ENCODE results near the gene GCA. TPM values are rescaled to one million over a fixed set of nuclear protein-coding genes. Genes with fewer than 3 reads are reported as not detected.

GCA gene
- total and polyA plus RNA-seq, 7 experiments from 2014 or later: 10.9 to 56.3 (median 16.4) TPM

- no peak for DNase-seq
- intact Hi-C loops (cut with micrococcal nuclease): no loop called here
- Mint-ChIP-seq H3K9me3 (no peaks in the 10 kb centered on the region), H3K4me3 (no peak overlapping the region), H3K27me3 (no peaks in the 10 kb centered on the region), H3K4me1 (no peaks in the 10 kb centered on the region), H3K36me3 (peaks cover 0 to 5% (median 3%) of the 10 kb centered on the region in 5 donors), H3K27ac (no peak overlapping the region)
- no peaks in the 10 kb centered on the region for H3K4me1 ChIP-seq (ENCODE audit: control insufficient read depth in 2 of 2, insufficient read depth in 2 of 2, low read length in 2 of 2)
- POLR2A ChIA-PET: no interaction called here
- H3K4me3 ChIP-seq (ENCODE audit: low read length): no peak overlapping the region
- no peaks in the 10 kb centered on the region for H3K9me3 ChIP-seq (ENCODE audit: control insufficient read depth in 2 of 3, low read length in 3 of 3)
- no peak overlapping the region for H3K27ac ChIP-seq (ENCODE audit: low read depth, low read length)
- no peaks in the 10 kb centered on the region for H3K36me3 ChIP-seq (ENCODE audit: control insufficient read depth in 2 of 3, insufficient read depth in 3 of 3, low read length in 3 of 3)
- no peaks in the 10 kb centered on the region for H3K27me3 ChIP-seq (ENCODE audit: control insufficient read depth in 2 of 2, insufficient read depth in 2 of 2, low read length in 2 of 2)
- CTCF ChIA-PET: no interaction called here
- ATAC-seq: no peak
Observed at GRCh38 chr2:162365392-162365791, 21.5 kb downstream of the GCA start.

GRCh38 chr2:162368494-162368893, 24.6 kb downstream of the GCA start:
- Mint-ChIP-seq H3K4me1 (no peaks in the 10 kb centered on the region), H3K27ac (no peak overlapping the region), H3K9me3 (no peaks in the 10 kb centered on the region), H3K36me3 (no peaks in the 10 kb centered on the region), H3K27me3 (peaks cover 0 to 1% (median 0%) of the 10 kb centered on the region in 5 donors), H3K4me3 (no peak overlapping the region)
- Histone ChIP-seq H3K27me3 (ENCODE audit: control insufficient read depth in 2 of 2, insufficient read depth in 2 of 2, low read length in 2 of 2) (no peaks in the 10 kb centered on the region), H3K36me3 (ENCODE audit: control insufficient read depth in 2 of 3, insufficient read depth in 3 of 3, low read length in 3 of 3) (no peaks in the 10 kb centered on the region), H3K9me3 (ENCODE audit: control insufficient read depth in 2 of 3, low read length in 3 of 3) (no peaks in the 10 kb centered on the region), H3K4me1 (ENCODE audit: control insufficient read depth in 2 of 2, insufficient read depth in 2 of 2, low read length in 2 of 2) (no peaks in the 10 kb centered on the region), H3K27ac (ENCODE audit: low read depth, low read length) (no peak overlapping the region), H3K4me3 (ENCODE audit: low read length) (no peak overlapping the region)
- CTCF ChIA-PET: no interaction called here
- POLR2A ChIA-PET: no interaction called here
- intact Hi-C loops (cut with micrococcal nuclease): no loop called here
- ATAC-seq: no peak
- DNase-seq: no peak

- ATAC-seq (no peak), DNase-seq (no peak)
- H3K9me3 Mint-ChIP-seq: no peaks in the 10 kb centered on the region
- ChIA-PET CTCF (no interaction called here), POLR2A (interaction anchor here (0.8 kb wide), 1 partner anchor 386 kb away, joined by 3 read pairs; no protein-coding TSS in a partner anchor)
- Histone ChIP-seq H3K27me3 (ENCODE audit: control insufficient read depth in 2 of 2, insufficient read depth in 2 of 2, low read length in 2 of 2) (no peaks in the 10 kb centered on the region), H3K4me1 (ENCODE audit: control insufficient read depth in 2 of 2, insufficient read depth in 2 of 2, low read length in 2 of 2) (no peaks in the 10 kb centered on the region), H3K9me3 (ENCODE audit: control insufficient read depth in 2 of 3, low read length in 3 of 3) (no peaks in the 10 kb centered on the region), H3K27ac (ENCODE audit: low read depth, low read length) (no peak overlapping the region), H3K4me3 (ENCODE audit: low read length) (no peak overlapping the region), H3K36me3 (ENCODE audit: control insufficient read depth in 2 of 3, insufficient read depth in 3 of 3, low read length in 3 of 3) (no peaks in the 10 kb centered on the region)
- no peak overlapping the region for H3K4me3 Mint-ChIP-seq
- no peaks in the 10 kb centered on the region for H3K4me1 Mint-ChIP-seq
- intact Hi-C loops (cut with micrococcal nuclease): no loop called here
- no peak overlapping the region for H3K27ac Mint-ChIP-seq
- H3K27me3 Mint-ChIP-seq: peaks cover 0 to 1% (median 0%) of the 10 kb centered on the region in 5 donors
- H3K36me3 Mint-ChIP-seq: no peaks in the 10 kb centered on the region
Observed at GRCh38 chr2:162369551-162369950, 25.6 kb downstream of the GCA start.

GRCh38 chr2:162370931-162371330, 27.0 kb downstream of the GCA start:
- ChIA-PET CTCF (no interaction called here), POLR2A (no interaction called here)
- intact Hi-C loops (cut with micrococcal nuclease): no loop called here
- H3K27me3 ChIP-seq (ENCODE audit: control insufficient read depth in 2 of 2, insufficient read depth in 2 of 2, low read length in 2 of 2): no peaks in the 10 kb centered on the region
- H3K27ac Mint-ChIP-seq: no peak overlapping the region
- no peaks in the 10 kb centered on the region for H3K9me3 Mint-ChIP-seq
- H3K36me3 ChIP-seq (ENCODE audit: control insufficient read depth in 2 of 3, insufficient read depth in 3 of 3, low read length in 3 of 3): no peaks in the 10 kb centered on the region
- no peak overlapping the region for H3K27ac ChIP-seq (ENCODE audit: low read depth, low read length)
- H3K36me3 Mint-ChIP-seq: no peaks in the 10 kb centered on the region
- ATAC-seq (no peak), DNase-seq (no peak)
- no peaks in the 10 kb centered on the region for H3K4me1 Mint-ChIP-seq
- H3K9me3 ChIP-seq (ENCODE audit: control insufficient read depth in 2 of 3, low read length in 3 of 3): no peaks in the 10 kb centered on the region
- H3K4me3 Mint-ChIP-seq: no peak overlapping the region
- peaks cover 0 to 12% (median 7%) of the 10 kb centered on the region in 5 donors for H3K27me3 Mint-ChIP-seq
- H3K4me1 ChIP-seq (ENCODE audit: control insufficient read depth in 2 of 2, insufficient read depth in 2 of 2, low read length in 2 of 2): no peaks in the 10 kb centered on the region
- no peak overlapping the region for H3K4me3 ChIP-seq (ENCODE audit: low read length)

GRCh38 chr2:162372818-162373217, 28.9 kb downstream of the GCA start:
- ChIA-PET POLR2A (no interaction called here), CTCF (no interaction called here)
- no peak overlapping the region for H3K4me3 Mint-ChIP-seq
- DNase-seq (no peak), ATAC-seq (no peak)
- Histone ChIP-seq H3K36me3 (ENCODE audit: control insufficient read depth in 2 of 3, insufficient read depth in 3 of 3, low read length in 3 of 3) (no peaks in the 10 kb centered on the region), H3K27ac (ENCODE audit: low read depth, low read length) (no peak overlapping the region), H3K4me1 (ENCODE audit: control insufficient read depth in 2 of 2, insufficient read depth in 2 of 2, low read length in 2 of 2) (no peaks in the 10 kb centered on the region), H3K27me3 (ENCODE audit: control insufficient read depth in 2 of 2, insufficient read depth in 2 of 2, low read length in 2 of 2) (no peaks in the 10 kb centered on the region), H3K9me3 (ENCODE audit: control insufficient read depth in 2 of 3, low read length in 3 of 3) (no peaks in the 10 kb centered on the region), H3K4me3 (ENCODE audit: low read length) (no peak overlapping the region)
- H3K27ac Mint-ChIP-seq: no peak overlapping the region
- no peaks in the 10 kb centered on the region for H3K36me3 Mint-ChIP-seq
- intact Hi-C loops (cut with micrococcal nuclease): no loop called here
- no peaks in the 10 kb centered on the region for H3K4me1 Mint-ChIP-seq
- peaks cover 0 to 23% (median 7%) of the 10 kb centered on the region in 5 donors for H3K27me3 Mint-ChIP-seq
- peaks cover 0 to 1% (median 0%) of the 10 kb centered on the region in 11 donors for H3K9me3 Mint-ChIP-seq

GRCh38 chr2:162379719-162380580, 36.0 kb downstream of the GCA start:
- intact Hi-C loops (cut with micrococcal nuclease): no loop called here
- no peaks in the 10 kb centered on the region for H3K27me3 ChIP-seq (ENCODE audit: control insufficient read depth in 2 of 2, insufficient read depth in 2 of 2, low read length in 2 of 2)
- H3K9me3 Mint-ChIP-seq: peaks cover 0 to 1% (median 0%) of the 10 kb centered on the region in 11 donors
- no peak for ATAC-seq
- H3K27ac ChIP-seq (ENCODE audit: low read depth, low read length): no peak overlapping the region
- POLR2A ChIA-PET: no interaction called here
- H3K4me1 ChIP-seq (ENCODE audit: control insufficient read depth in 2 of 2, insufficient read depth in 2 of 2, low read length in 2 of 2): no peaks in the 10 kb centered on the region
- peak overlapping the region in 6 of 10 donors; percentile 32 to 74 (median 55) for H3K4me3 Mint-ChIP-seq
- H3K4me1 Mint-ChIP-seq: peaks cover 0 to 2% (median 0%) of the 10 kb centered on the region in 7 donors
- H3K9me3 ChIP-seq (ENCODE audit: control insufficient read depth in 2 of 3, low read length in 3 of 3): no peaks in the 10 kb centered on the region
- no peaks in the 10 kb centered on the region for H3K36me3 ChIP-seq (ENCODE audit: control insufficient read depth in 2 of 3, insufficient read depth in 3 of 3, low read length in 3 of 3)
- H3K27ac Mint-ChIP-seq: no peak overlapping the region
- DNase-seq: no peak
- no peak overlapping the region for H3K4me3 ChIP-seq (ENCODE audit: low read length)
- H3K27me3 Mint-ChIP-seq: peaks cover 25 to 51% (median 31%) of the 10 kb centered on the region in 5 donors
- H3K36me3 Mint-ChIP-seq: no peaks in the 10 kb centered on the region
- CTCF ChIA-PET: no interaction called here

GRCh38 chr2:162381851-162382250, 37.9 kb downstream of the GCA start:
- Histone ChIP-seq H3K27ac (ENCODE audit: low read depth, low read length) (no peak overlapping the region), H3K4me3 (ENCODE audit: low read length) (no peak overlapping the region), H3K4me1 (ENCODE audit: control insufficient read depth in 2 of 2, insufficient read depth in 2 of 2, low read length in 2 of 2) (no peaks in the 10 kb centered on the region), H3K36me3 (ENCODE audit: control insufficient read depth in 2 of 3, insufficient read depth in 3 of 3, low read length in 3 of 3) (no peaks in the 10 kb centered on the region), H3K27me3 (ENCODE audit: control insufficient read depth in 2 of 2, insufficient read depth in 2 of 2, low read length in 2 of 2) (no peaks in the 10 kb centered on the region), H3K9me3 (ENCODE audit: control insufficient read depth in 2 of 3, low read length in 3 of 3) (no peaks in the 10 kb centered on the region)
- intact Hi-C loops (cut with micrococcal nuclease): no loop called here
- Mint-ChIP-seq H3K4me1 (peaks cover 0 to 2% (median 0%) of the 10 kb centered on the region in 7 donors), H3K4me3 (no peak overlapping the region), H3K27ac (no peak overlapping the region), H3K9me3 (peaks cover 0 to 1% (median 0%) of the 10 kb centered on the region in 11 donors), H3K27me3 (peaks cover 25 to 49% (median 32%) of the 10 kb centered on the region in 5 donors), H3K36me3 (no peaks in the 10 kb centered on the region)
- DNase-seq (no peak), ATAC-seq (no peak)
- CTCF ChIA-PET: no interaction called here
- POLR2A ChIA-PET: no interaction called here
